ENCODE results near the gene DYNC2H1.

The DYNC2H1 gene

DNA sequence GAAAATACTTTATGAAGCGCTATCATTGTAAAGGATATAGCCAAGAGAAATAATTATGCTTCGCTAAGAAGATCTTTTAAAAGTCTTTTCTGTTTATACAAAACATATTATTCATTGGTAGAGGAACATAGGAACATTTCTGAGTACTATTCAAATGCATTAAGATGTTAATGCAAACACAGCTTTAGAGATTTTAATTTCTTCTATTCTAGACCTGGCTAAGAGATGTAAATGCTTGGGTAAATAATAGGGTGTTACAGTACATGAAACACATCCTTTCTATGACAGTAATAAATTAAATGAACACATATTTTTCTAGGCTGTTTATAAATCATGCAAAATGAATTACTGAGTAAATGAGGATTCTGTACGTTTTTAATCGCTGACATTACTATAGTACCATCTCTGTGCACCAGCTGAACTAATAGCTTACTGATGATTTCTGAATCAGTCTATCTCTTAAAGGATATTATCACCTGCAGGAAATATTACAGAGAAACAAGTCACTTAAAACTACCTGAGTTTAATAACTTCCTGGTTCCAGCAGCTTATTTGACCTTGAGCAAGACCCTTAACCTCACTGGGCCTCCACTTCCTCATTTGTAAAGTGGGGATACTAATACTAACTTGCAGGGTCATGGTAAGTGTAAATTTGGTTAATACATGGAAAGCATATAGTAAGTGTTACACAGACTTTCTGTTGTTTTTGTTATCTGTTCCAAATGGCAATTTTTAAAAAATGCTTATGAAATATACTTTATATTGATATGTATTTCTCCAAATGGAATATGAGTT lies 344.9 kb downstream of the DYNC2H1 start:
- CTCF ChIA-PET = no interaction called here
- no peak for TF ChIP-seq L3MBTL2 (conservative IDR thresholded peaks at IDR 0.05)
- DNase-seq (ENCODE audit: extremely low spot score) = no peak
- POLR2A ChIA-PET = no interaction called here

DNA sequence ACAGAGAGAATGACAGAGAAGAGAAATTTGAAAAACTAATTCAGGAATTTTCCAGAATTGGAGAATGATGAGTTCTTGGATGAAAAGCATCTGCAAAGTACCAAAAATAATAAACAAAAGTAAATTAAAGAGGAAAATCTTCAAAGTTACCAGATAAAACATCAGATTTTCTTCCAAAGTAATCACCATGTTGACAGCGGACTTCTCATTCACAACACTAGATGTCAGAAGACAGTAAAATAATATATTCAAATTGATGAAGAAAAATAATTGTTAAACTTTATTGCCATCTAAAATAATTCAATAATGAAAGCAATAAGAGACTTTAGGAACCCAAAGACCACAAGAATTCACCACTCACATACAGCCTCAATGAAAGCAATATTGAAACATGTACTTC lies 355.2 kb downstream of the DYNC2H1 start:
- POLR2A ChIA-PET = no interaction called here
- TF ChIP-seq ZNF384 (IDR thresholded peaks at IDR 0.05) (no peak), LEF1 (IDR thresholded peaks at IDR 0.05; ENCODE audit: borderline replicate concordance) (no peak), FOXM1 (IDR thresholded peaks at IDR 0.05; ENCODE audit: borderline replicate concordance) (no peak), BHLHE40 (IDR thresholded peaks at IDR 0.05; ENCODE audit: borderline replicate concordance) (no peak), FOXA1 (IDR thresholded peaks at IDR 0.05) (no peak), SUZ12 (IDR thresholded peaks at IDR 0.05) (no peak), FOXK2 (IDR thresholded peaks at IDR 0.05) (no peak), SP1 (IDR thresholded peaks at IDR 0.05) (no peak), ELF4 (IDR thresholded peaks at IDR 0.05) (no peak), NFRKB (IDR thresholded peaks at IDR 0.05) (no peak), ARNT (IDR thresholded peaks at IDR 0.05) (no peak)
- CTCF ChIA-PET = no interaction called here
- no peak for DNase-seq (ENCODE audit: extremely low spot score)

DNA sequence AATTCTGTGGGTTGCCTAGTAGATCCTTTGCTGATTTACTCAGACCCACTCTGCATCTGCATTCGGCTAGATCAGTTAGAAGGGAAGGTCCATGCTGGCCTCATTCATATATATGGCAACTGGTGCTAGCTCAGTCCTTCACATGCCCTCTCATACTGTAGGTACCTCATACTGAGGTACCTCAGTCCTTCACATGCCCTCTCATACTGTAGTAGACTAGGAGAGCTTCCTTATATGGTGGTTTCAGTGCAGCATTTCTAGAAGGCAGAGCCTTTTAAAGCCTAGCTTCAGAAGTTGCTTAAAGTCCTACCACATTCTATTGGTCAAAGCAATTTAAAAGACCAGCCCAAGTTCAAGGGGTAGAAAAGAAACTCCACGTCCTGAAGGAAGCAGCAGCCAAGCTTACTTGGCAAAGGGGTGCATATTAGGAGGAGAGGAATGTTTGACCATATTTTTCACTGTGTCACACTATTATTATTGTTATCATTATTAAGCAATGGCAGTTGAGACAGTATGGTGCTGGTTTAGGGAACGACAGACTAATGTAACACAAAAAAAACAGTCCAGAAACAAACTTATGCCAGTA lies 356.4 kb downstream of the DYNC2H1 start:
- no peak for DNase-seq (ENCODE audit: extremely low spot score)
- TF ChIP-seq FOXA1 (IDR thresholded peaks at IDR 0.05) = no peak
- POLR2A ChIA-PET = no interaction called here
- CTCF ChIA-PET = no interaction called here

DNA sequence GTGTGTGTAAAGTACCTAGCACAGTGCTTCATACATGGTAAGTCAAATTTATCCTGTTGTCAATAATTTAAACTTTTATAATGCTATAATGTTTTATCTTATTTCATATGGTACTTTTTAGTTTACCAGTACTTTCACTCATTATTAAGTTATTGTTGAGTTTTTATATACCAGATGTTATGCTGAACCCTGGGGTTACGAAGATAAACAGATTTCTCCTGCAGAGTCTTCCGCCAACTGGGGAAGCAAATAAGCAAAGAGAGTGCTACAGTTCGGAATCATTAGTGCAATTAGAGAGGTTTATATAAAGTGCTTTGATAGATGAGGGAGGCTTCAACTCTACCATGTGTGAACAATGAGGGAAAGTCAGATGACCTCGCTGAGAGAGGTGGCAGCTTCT lies 362.3 kb downstream of the DYNC2H1 start:
- ChIA-PET CTCF (no interaction called here), POLR2A (no interaction called here)
- no peak for TF ChIP-seq L3MBTL2 (conservative IDR thresholded peaks at IDR 0.05)
- no peak for TF ChIP-seq LEF1 (IDR thresholded peaks at IDR 0.05; ENCODE audit: borderline replicate concordance)
- TF ChIP-seq TARDBP (IDR thresholded peaks at IDR 0.05) = no peak
- no peak for TF ChIP-seq BHLHE40 (IDR thresholded peaks at IDR 0.05; ENCODE audit: borderline replicate concordance)
- no peak for TF ChIP-seq FOXA1 (IDR thresholded peaks at IDR 0.05)
- TF ChIP-seq SP1 (IDR thresholded peaks at IDR 0.05) = no peak
- no peak for TF ChIP-seq ARNT (IDR thresholded peaks at IDR 0.05)
- no peak for TF ChIP-seq HDGF (IDR thresholded peaks at IDR 0.05; ENCODE audit: borderline replicate concordance)
- no peak for TF ChIP-seq ZNF384 (IDR thresholded peaks at IDR 0.05)
- TF ChIP-seq NFRKB (IDR thresholded peaks at IDR 0.05) = no peak
- TF ChIP-seq, protein P1, sequence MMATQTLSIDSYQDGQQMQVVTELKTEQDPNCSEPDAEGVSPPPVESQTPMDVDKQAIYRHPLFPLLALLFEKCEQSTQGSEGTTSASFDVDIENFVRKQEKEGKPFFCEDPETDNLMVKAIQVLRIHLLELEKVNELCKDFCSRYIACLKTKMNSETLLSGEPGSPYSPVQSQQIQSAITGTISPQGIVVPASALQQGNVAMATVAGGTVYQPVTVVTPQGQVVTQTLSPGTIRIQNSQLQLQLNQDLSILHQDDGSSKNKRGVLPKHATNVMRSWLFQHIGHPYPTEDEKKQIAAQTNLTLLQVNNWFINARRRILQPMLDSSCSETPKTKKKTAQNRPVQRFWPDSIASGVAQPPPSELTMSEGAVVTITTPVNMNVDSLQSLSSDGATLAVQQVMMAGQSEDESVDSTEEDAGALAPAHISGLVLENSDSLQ (IDR thresholded peaks at IDR 0.05) = no peak
- TF ChIP-seq FOXM1 (IDR thresholded peaks at IDR 0.05; ENCODE audit: borderline replicate concordance) = no peak
- no peak for TF ChIP-seq CTBP1 (IDR thresholded peaks at IDR 0.05; ENCODE audit: borderline replicate concordance)
- TF ChIP-seq SUZ12 (IDR thresholded peaks at IDR 0.05) = no peak
- TF ChIP-seq FOXK2 (IDR thresholded peaks at IDR 0.05) = no peak
- no peak for TF ChIP-seq ELF4 (IDR thresholded peaks at IDR 0.05)
- no peak for DNase-seq (ENCODE audit: extremely low spot score)

DNA sequence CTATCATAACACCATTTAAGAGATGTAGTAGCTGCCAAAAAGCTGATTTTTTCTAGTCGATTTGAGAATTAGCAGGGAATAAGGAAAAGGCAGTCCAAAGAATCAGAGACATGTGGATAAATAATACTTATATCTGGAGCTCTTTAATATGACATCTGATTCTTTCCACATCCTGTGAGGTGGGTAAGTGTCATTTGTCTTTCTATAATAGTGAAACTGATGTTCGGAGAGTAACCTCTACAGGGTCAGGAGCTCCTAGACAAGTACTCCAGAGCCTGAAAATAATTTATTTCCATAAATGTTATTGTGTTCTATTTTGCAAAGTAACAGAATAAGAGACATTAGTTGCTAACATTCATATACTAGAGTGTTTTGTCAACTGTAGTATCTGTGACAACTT lies 367.6 kb downstream of the DYNC2H1 start:
- no peak for TF ChIP-seq ARNT (IDR thresholded peaks at IDR 0.05)
- TF ChIP-seq L3MBTL2 (conservative IDR thresholded peaks at IDR 0.05) = no peak
- TF ChIP-seq BHLHE40 (IDR thresholded peaks at IDR 0.05; ENCODE audit: borderline replicate concordance) = no peak
- DNase-seq (ENCODE audit: extremely low spot score) = no peak
- CTCF ChIA-PET = no interaction called here
- POLR2A ChIA-PET = no interaction called here

DNA sequence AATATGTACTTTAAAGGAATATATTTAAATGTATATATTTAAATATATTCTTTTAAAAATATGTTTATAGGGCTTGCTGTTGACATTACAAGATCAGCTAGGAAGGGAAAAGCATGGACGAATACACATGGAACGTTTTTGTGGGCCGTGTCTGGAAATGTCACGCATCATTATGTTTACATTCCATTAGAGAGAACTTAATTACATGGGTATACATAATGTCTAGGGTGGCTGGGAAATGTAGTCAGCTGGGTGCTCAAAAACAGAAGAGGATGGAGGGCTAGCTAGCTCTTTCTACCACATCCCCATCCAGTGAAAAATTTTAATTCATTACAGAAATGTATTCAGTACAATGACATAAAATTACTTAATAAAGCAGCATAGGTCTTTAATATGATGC lies 371.2 kb downstream of the DYNC2H1 start:
- CTCF ChIA-PET = interaction anchor here (0.7 kb wide), 1 partner anchor 120 kb away, joined by 3 read pairs; no protein-coding TSS in a partner anchor
- DNase-seq (ENCODE audit: extremely low spot score) = no peak
- POLR2A ChIA-PET = no interaction called here
- TF ChIP-seq FOXA1 (IDR thresholded peaks at IDR 0.05) (no peak), TARDBP (IDR thresholded peaks at IDR 0.05) (no peak), LEF1 (IDR thresholded peaks at IDR 0.05; ENCODE audit: borderline replicate concordance) (no peak), ZNF384 (IDR thresholded peaks at IDR 0.05) (no peak), CTBP1 (IDR thresholded peaks at IDR 0.05; ENCODE audit: borderline replicate concordance) (no peak), SP1 (IDR thresholded peaks at IDR 0.05) (no peak), HDGF (IDR thresholded peaks at IDR 0.05; ENCODE audit: borderline replicate concordance) (no peak), SUZ12 (IDR thresholded peaks at IDR 0.05) (no peak), ELF4 (IDR thresholded peaks at IDR 0.05) (no peak), FOXK2 (IDR thresholded peaks at IDR 0.05) (no peak), L3MBTL2 (conservative IDR thresholded peaks at IDR 0.05) (no peak), NFRKB (IDR thresholded peaks at IDR 0.05) (no peak), FOXM1 (IDR thresholded peaks at IDR 0.05; ENCODE audit: borderline replicate concordance) (no peak), BHLHE40 (IDR thresholded peaks at IDR 0.05; ENCODE audit: borderline replicate concordance) (no peak), ARNT (IDR thresholded peaks at IDR 0.05) (no peak)
- TF ChIP-seq, protein P1 (IDR thresholded peaks at IDR 0.05) = no peak

DNA sequence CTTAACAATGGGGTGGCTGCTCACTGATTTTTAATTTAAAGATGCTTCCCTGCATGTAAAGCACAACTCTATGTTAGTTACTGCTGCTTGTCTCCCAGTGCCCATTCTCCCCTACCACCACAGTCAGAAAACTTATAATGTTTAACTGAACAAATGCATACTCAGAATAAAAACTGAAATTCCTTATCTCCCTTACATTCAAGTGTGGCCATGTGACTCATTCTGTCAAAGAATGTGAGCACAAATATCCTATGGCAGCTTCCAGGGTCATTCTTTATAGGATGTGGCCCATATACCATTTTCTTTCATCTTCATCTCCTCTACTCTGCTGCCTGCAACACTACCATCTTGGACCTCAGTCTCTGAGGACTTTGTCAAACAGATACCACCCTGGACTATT lies 374.8 kb downstream of the DYNC2H1 start:
- ChIA-PET CTCF (no interaction called here), POLR2A (no interaction called here)
- DNase-seq (ENCODE audit: extremely low spot score) = no peak
- no peak for TF ChIP-seq ELF4 (IDR thresholded peaks at IDR 0.05)
- no peak for TF ChIP-seq CTBP1 (IDR thresholded peaks at IDR 0.05; ENCODE audit: borderline replicate concordance)
- no peak for TF ChIP-seq ZNF384 (IDR thresholded peaks at IDR 0.05)
- TF ChIP-seq, protein P1 (IDR thresholded peaks at IDR 0.05) = no peak
- no peak for TF ChIP-seq TARDBP (IDR thresholded peaks at IDR 0.05)
- no peak for TF ChIP-seq BHLHE40 (IDR thresholded peaks at IDR 0.05; ENCODE audit: borderline replicate concordance)
- TF ChIP-seq FOXK2 (IDR thresholded peaks at IDR 0.05) = no peak
- TF ChIP-seq ARNT (IDR thresholded peaks at IDR 0.05) = no peak
- TF ChIP-seq L3MBTL2 (conservative IDR thresholded peaks at IDR 0.05) = no peak
- no peak for TF ChIP-seq FOXA1 (IDR thresholded peaks at IDR 0.05)
- TF ChIP-seq SUZ12 (IDR thresholded peaks at IDR 0.05) = no peak
- TF ChIP-seq SP1 (IDR thresholded peaks at IDR 0.05) = no peak
- TF ChIP-seq FOXM1 (IDR thresholded peaks at IDR 0.05; ENCODE audit: borderline replicate concordance) = no peak
- TF ChIP-seq NFRKB (IDR thresholded peaks at IDR 0.05) = no peak
- TF ChIP-seq HDGF (IDR thresholded peaks at IDR 0.05; ENCODE audit: borderline replicate concordance) = no peak
- no peak for TF ChIP-seq LEF1 (IDR thresholded peaks at IDR 0.05; ENCODE audit: borderline replicate concordance)

All from HEK293T (cell line).